ENCODE results near the gene TNFRSF4. TPM values are rescaled to one million over a fixed set of nuclear protein-coding genes. Genes with fewer than 3 reads are reported as not detected.

Gene TNFRSF4
- total and polyA plus RNA-seq, 10 of the 15 experiments (the other 5 are each of a cell fraction or from before 2014, with no cell fraction given) = 0.05 to 7.3 (median 2.5) TPM; not detected in 1

DNA sequence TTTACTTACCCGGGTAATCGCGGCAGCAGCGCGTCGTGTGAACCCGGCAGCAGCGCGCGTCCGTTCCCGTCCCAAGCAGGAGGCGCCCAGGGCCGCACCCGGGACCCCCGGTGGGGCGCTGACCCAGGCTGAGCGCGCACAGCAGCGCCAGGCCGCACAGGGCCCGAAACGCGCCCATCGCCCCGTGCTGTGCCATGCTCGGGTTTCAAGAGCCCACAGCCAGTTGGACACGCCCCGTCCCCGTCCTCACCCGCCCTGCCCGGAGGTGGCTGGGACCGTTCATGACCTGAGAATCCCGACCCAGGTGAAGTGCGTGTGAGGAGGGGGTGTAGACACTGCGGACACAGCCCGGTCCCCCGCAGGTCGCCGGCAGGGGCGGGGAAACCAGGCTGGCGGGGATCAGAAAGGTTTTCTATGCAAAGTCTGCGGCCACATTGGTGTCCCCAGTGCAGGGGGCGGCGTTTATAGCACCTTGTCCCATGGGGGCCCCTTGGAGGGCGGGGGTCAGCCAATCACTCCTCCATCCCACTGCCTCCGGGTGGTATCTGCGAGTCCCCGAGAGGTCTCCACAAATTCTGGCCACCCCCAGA is 7.5 kb downstream of the TNFRSF4 start, which contains the start of gene TNFRSF18 (continued):
- TF ChIP-seq, protein P1, sequence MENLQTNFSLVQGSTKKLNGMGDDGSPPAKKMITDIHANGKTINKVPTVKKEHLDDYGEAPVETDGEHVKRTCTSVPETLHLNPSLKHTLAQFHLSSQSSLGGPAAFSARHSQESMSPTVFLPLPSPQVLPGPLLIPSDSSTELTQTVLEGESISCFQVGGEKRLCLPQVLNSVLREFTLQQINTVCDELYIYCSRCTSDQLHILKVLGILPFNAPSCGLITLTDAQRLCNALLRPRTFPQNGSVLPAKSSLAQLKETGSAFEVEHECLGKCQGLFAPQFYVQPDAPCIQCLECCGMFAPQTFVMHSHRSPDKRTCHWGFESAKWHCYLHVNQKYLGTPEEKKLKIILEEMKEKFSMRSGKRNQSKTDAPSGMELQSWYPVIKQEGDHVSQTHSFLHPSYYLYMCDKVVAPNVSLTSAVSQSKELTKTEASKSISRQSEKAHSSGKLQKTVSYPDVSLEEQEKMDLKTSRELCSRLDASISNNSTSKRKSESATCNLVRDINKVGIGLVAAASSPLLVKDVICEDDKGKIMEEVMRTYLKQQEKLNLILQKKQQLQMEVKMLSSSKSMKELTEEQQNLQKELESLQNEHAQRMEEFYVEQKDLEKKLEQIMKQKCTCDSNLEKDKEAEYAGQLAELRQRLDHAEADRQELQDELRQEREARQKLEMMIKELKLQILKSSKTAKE (IDR thresholded peaks at IDR 0.05; ENCODE audit: low read depth, poor library complexity, severe bottlenecking) = no peak
- TF ChIP-seq RAD51 (IDR thresholded peaks at IDR 0.05) (no peak), MTA2 (IDR thresholded peaks at IDR 0.05; ENCODE audit: low read depth) (peak; percentile 51)
- TF ChIP-seq, protein P2, sequence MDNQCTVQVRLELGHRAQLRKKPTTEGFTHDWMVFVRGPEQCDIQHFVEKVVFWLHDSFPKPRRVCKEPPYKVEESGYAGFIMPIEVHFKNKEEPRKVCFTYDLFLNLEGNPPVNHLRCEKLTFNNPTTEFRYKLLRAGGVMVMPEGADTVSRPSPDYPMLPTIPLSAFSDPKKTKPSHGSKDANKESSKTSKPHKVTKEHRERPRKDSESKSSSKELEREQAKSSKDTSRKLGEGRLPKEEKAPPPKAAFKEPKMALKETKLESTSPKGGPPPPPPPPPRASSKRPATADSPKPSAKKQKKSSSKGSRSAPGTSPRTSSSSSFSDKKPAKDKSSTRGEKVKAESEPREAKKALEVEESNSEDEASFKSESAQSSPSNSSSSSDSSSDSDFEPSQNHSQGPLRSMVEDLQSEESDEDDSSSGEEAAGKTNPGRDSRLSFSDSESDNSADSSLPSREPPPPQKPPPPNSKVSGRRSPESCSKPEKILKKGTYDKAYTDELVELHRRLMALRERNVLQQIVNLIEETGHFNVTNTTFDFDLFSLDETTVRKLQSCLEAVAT (IDR thresholded peaks at IDR 0.05) = 0 out of 2 replicates have a peak, but pooled peaks have one; percentile 34

DNA sequence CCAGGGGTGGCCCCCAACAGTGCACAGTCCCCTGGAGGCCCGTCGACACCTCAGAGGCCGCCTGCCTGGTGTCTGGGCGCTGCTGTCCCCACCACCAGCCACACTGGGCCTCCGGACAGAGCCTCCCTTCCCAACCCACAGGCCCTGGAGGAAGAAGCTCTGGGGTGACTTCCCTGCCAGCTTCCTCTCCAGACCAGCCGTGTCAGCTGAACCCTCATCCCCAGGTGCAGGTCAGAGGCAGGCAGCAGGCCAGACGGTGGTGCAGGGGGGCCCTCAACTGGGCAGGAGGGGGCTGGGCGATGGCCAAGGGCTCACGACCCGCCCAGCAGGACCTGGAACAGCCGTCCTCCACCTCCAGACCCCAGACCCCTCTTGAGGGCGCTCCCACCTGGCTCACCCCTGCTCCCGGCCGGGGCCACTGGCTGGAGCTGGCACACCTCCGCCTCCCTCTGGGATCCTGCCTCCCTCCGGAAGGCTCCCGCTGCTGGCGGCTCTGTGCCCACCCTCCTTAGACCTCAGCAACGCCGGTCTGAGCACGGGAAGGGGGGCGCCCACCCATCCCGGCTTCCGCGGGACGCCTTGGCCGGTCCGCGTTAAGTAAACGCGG is 8.1 kb downstream of the TNFRSF4 start:
- ChIA-PET SMC1A (ENCODE audit: uncharacterized antibody, unreplicated experiment) (interaction anchor here (1.0 to 1.5 kb wide), 2 partner anchors 45 to 84 kb away, joined by 3 to 4 read pairs; no protein-coding TSS in a partner anchor), RAD21 (ENCODE audit: unreplicated experiment) (interaction anchor here (0.9 to 2.1 kb wide), 6 partner anchors 25 to 86 kb away, joined by 3 to 10 read pairs (median 5); no protein-coding TSS in a partner anchor), POLR2A (interaction anchor here (0.9 to 1.3 kb wide), 3 partner anchors 34 to 45 kb away, joined by 3 to 4 read pairs (median 3); no protein-coding TSS in a partner anchor), CTCF (interaction anchor here (2.0 kb wide), 1 partner anchor 85 kb away, joined by 25 read pairs; no protein-coding TSS in a partner anchor)
- WGBS (ENCODE audit: insufficient coverage, insufficient replicate concordance, low lambda C conversion rate, missing lambda C conversion rate) = 11% methylated on average over 31 of the region's 31 CpGs
- H3K36me3 ChIP-seq (ENCODE audit: control insufficient read depth in 2 of 2, insufficient read depth in 2 of 2, low read length in 1 of 2) = no peaks in the 10 kb centered on the region
- H3K27ac ChIP-seq (ENCODE audit: control insufficient read depth, insufficient read depth) = no peak overlapping the region
- H3K4me3 ChIP-seq = no peak overlapping the region
- peak overlapping the region; percentile 15; the same call in 1 of the 2 replicates for H2AFZ ChIP-seq (ENCODE audit: control insufficient read depth, low read depth, low read length)
- peaks cover 0 to 8% of the 10 kb centered on the region in 2 experiments; a peak in 1 of 4 replicates for H3K27me3 ChIP-seq (replicated peaks in 1 of 2; ENCODE audit: control insufficient read depth in 2 of 2, insufficient read depth in 2 of 2, low read length in 1 of 2)
- intact Hi-C loops (cut with micrococcal nuclease; ENCODE audit: unreplicated experiment) (no loop called here), in situ Hi-C loops (cut with MboI) (no loop called here)
- FAIRE-seq = no peak
- no peak for DNase-seq (ENCODE audit: low read depth, low spot score)
- no TSS peak for BruUV-seq (replicated peaks)
- no peaks in the 10 kb centered on the region for H3K9me3 ChIP-seq (replicated peaks; ENCODE audit: control insufficient read depth, insufficient read depth, low read length)
- H3K9ac ChIP-seq (ENCODE audit: control insufficient read depth, insufficient read depth, low read length) = no peak overlapping the region; the same call in 1 of the 2 replicates
- H3K79me2 ChIP-seq (ENCODE audit: control insufficient read depth, insufficient read depth, low read length) = no peaks in the 10 kb centered on the region
- peak overlapping the region; percentile 89 for H3K4me2 ChIP-seq (ENCODE audit: control insufficient read depth, insufficient read depth)
- peaks cover 28% of the 10 kb centered on the region for H3K4me1 ChIP-seq (ENCODE audit: control insufficient read depth, insufficient read depth, low read length)
- no peaks in the 10 kb centered on the region for H4K20me1 ChIP-seq (ENCODE audit: control insufficient read depth, insufficient read depth)
- TF ChIP-seq RAD21 (IDR thresholded peaks at IDR 0.05; ENCODE audit: insufficient read depth, low read depth, low read length) = 0 out of 2 replicates have a peak, but pooled peaks have one; percentile 8
- TF ChIP-seq MXI1 (IDR thresholded peaks at IDR 0.05; ENCODE audit: low read depth, low read length) = no peak
- ATAC-seq = peak; percentile 2; the same call in 1 of the 3 replicates
